KMS-11 (cell line): Measurements from ENCODE around the gene COA1.
A peak's percentile ranks its signal among the peaks of the same experiment; 100 is the strongest.

Source experiments
- H2AFZ ChIP-seq: fragments of 200-600 bp; sonication (generic); 2 replicates; pipeline ENCODE4 v1.6.1; 2016; ENCODE audit warnings: antibody characterized with exemption, mixed run types, low read depth
- H3K27ac ChIP-seq: fragments of 200-600 bp; sonication (generic); 2 replicates; pipeline ENCODE4 v1.6.1; 2016; ENCODE audit warnings: mild to moderate bottlenecking, mixed run types
- H3K27me3 ChIP-seq: fragments of 200-600 bp; sonication (generic); 2 replicates; pipeline ENCODE4 v1.6.1; 2017; ENCODE audit warnings: mild to moderate bottlenecking, low read depth, mixed run types, moderate library complexity; ENCODE audit not compliant: insufficient read depth
- H3K36me3 ChIP-seq: fragments of 200-600 bp; sonication (generic); 2 replicates; pipeline ENCODE4 v1.6.1; 2017; ENCODE audit warnings: mild to moderate bottlenecking, mixed run types; ENCODE audit not compliant: insufficient read depth
- H3K4me1 ChIP-seq: fragments of 200-600 bp; sonication (generic); 2 replicates; pipeline ENCODE4 v1.6.1; 2016; ENCODE audit warnings: mild to moderate bottlenecking, low read depth, mixed run types; ENCODE audit not compliant: poor library complexity, severe bottlenecking
- H3K4me2 ChIP-seq: fragments of 200-600 bp; sonication (generic); 2 replicates; pipeline ENCODE4 v1.7.0; 2016; ENCODE audit warnings: mild to moderate bottlenecking, mixed run types
- H3K4me3 ChIP-seq: fragments of 200-600 bp; sonication (generic); IDR thresholded peaks from 2 replicates; pipeline ENCODE4 v1.6.1; 2017; ENCODE audit warnings: low read depth, low read length, mixed read lengths; ENCODE audit not compliant: insufficient read depth
- H3K79me2 ChIP-seq: fragments of 200-600 bp; sonication (generic); 2 replicates; pipeline ENCODE4 v1.6.1; 2016; ENCODE audit warnings: low read depth, mixed run types; ENCODE audit not compliant: insufficient read depth
- H3K9ac ChIP-seq: fragments of 200-600 bp; sonication (generic); 2 replicates; pipeline ENCODE4 v1.6.1; 2016; ENCODE audit warnings: mild to moderate bottlenecking, mixed run types
- H4K20me1 ChIP-seq: fragments of 200-600 bp; sonication (generic); 2 replicates; pipeline ENCODE4 v1.6.1; 2016; ENCODE audit warnings: mild to moderate bottlenecking, mixed run types; ENCODE audit not compliant: insufficient read depth
- TF ChIP-seq, protein P1 (sequence below): fragments of 200-600 bp; sonication (generic); conservative IDR thresholded peaks from 2 replicates; pipeline ENCODE4 v1.6.1; 2017; ENCODE audit warnings: low read depth, mild to moderate bottlenecking, antibody characterized with exemption, low read length, moderate library complexity, mixed read lengths

Gene COA1

DNA sequence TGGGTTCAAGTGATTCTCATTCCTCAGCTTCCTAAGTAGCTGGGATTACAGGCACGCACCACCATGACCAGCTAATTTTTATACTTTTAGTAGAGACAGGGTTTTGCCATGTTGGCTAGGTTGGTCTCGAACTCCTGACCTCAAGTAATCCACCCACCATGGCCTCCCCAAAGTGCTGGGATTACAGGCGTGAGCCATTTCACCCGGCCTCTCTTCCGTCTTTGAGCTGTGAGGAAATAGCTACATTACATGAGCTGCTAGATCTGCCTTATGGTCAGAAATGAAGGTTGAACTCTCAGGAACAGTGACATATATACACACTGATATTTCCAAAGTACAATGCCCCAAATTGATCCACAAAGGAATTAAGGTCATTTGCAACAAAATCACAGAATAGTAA, 31.5 kb upstream of the COA1 start:
- Histone ChIP-seq H3K4me3 (no peak overlapping the region), H3K4me2 (no peak overlapping the region), H3K27me3 (no peaks in the 10 kb centered on the region), H3K79me2 (peaks cover 3% of the 10 kb centered on the region; the same call in 1 of the 2 replicates), H2AFZ (no peak overlapping the region), H3K36me3 (no peaks in the 10 kb centered on the region), H4K20me1 (no peaks in the 10 kb centered on the region), H3K9ac (no peak overlapping the region), H3K4me1 (peaks cover 52% of the 10 kb centered on the region), H3K27ac (no peak overlapping the region)
- TF ChIP-seq, protein P1, sequence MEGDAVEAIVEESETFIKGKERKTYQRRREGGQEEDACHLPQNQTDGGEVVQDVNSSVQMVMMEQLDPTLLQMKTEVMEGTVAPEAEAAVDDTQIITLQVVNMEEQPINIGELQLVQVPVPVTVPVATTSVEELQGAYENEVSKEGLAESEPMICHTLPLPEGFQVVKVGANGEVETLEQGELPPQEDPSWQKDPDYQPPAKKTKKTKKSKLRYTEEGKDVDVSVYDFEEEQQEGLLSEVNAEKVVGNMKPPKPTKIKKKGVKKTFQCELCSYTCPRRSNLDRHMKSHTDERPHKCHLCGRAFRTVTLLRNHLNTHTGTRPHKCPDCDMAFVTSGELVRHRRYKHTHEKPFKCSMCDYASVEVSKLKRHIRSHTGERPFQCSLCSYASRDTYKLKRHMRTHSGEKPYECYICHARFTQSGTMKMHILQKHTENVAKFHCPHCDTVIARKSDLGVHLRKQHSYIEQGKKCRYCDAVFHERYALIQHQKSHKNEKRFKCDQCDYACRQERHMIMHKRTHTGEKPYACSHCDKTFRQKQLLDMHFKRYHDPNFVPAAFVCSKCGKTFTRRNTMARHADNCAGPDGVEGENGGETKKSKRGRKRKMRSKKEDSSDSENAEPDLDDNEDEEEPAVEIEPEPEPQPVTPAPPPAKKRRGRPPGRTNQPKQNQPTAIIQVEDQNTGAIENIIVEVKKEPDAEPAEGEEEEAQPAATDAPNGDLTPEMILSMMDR: no peak

DNA sequence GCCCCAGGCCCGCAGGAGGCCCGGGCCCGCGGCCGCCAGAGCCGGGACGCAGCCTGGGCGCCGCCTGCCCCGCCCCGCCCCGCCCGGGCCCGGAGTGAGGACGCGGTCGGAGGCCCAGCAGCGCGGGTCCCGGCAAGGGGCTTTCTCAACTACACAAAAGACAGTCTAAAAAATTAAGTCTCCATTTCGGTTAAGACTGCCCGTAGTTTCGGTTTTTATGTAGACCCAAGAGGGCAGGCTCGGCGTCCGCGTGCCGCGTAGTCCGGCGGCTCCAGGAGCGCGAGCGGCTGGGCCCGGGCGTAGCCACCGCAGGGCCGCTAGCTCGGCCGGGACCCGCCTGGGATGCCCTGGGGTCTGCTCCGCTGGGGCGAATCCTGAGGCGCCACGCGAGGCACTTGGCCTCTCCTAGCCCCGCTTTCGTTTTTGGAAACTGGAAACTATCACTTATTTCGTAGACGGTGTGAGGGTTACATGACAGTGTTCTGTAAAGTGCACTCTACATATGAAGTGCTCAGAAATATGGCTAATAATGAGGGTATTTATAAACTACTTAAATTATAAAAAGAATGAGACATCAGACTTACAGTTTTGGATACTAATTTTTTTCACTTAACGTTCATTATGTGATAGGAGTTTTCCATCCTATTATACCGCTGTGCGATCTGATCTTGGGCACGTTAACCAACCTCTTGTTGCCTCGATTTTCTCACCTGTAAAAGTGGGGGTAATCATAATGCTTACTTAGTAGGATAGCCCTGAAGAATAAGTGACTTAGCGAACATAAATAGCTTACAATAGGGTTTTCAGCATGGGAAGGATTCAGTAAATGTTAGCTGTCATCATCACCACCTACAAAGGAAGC, 29.7 kb upstream of the COA1 start:
- Histone ChIP-seq H3K4me2 (peak overlapping the region; percentile 89), H3K4me3 (no peak overlapping the region), H4K20me1 (no peaks in the 10 kb centered on the region), H3K4me1 (peaks cover 67% of the 10 kb centered on the region), H3K27ac (peak overlapping the region; percentile 44; the same call in 1 of the 2 replicates), H3K36me3 (no peaks in the 10 kb centered on the region), H2AFZ (peak overlapping the region; percentile 95), H3K9ac (peak overlapping the region; percentile 72), H3K27me3 (no peaks in the 10 kb centered on the region), H3K79me2 (no peaks in the 10 kb centered on the region)
- TF ChIP-seq, protein P1: no peak

DNA sequence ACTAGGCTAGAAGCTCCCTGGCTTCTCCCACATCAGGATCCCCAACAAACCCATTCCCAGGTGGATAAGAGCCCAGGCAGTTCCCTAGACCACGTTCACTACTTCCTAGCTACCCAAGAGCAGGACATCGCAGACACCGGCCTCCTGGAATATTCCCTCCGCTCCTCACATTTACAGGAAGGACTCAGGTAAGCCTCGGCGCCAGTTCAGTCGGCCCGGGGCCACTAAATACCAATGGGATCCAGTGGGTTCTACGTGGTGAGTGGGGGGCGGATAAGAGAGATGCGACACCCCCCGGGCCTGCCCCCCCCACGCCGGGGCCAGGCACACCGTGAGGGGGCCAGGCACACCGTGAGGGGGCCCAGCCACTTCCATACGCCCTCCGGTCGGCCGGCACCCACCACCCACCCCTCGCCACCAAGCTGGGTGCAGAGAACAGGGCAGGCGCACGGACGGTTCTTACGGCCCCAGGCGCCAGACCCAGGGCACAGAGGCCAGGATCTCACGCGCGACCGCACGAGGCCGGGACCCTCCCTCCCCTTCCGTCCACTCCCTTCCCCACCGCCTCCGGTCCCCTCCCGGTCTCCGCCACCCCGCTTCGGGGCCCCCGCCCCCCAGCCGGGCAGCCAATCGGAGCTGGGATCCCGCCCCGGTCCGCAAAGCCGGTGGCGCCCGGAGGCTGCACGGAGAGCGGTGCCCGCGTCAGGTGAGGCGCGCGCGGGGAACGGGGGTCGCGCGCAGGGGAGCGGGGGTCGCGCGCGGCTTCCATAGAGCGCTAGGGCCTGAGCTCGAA, 28.9 kb upstream of the COA1 start, which contains the start of gene BLVRA:
BLVRA (plus strand) TSS at position 652 of the 793 bp plus-strand sequence. CDS start 12,479 bp downstream, outside the sequence.
- H4K20me1 ChIP-seq: no peaks in the 10 kb centered on the region
- peak within 1 kb of the TSS; percentile 60; the same call in 1 of the 2 replicates for H3K27ac ChIP-seq
- TF ChIP-seq, protein P1: no peak

DNA sequence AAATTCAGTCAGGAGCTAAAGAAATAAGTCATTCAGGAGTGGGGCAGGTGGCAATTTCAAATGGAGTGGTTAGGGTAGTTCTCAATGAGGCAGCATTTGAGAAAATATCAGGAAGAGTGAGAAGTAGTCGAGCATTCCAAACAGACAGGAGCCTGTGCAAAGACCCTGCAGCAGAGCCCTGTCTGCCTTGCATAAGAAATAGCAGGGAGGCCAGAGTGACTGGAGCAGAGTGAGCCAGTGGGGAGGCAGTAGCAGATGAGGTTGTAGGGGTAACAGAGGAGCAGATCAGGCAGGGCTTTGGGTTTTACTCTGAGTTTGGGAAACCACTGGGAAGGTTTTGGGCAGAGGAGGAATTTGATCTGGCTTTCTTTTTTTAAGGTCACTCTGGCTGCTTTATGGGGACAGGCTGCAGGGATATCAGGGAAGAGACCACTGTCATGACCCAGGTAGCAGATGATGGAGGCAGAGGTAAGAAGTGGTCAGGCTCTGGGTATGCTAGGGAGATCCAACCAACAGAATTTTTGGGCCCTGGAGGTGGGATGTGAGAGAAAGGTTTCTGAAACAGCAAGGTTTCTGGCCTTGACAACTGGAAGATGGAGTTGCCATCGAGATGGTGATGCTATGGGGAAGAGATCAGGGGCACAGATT, 27.9 kb upstream of the COA1 start:
- H3K4me1 ChIP-seq: peaks cover 74% of the 10 kb centered on the region
- no peaks in the 10 kb centered on the region for H3K79me2 ChIP-seq
- no peaks in the 10 kb centered on the region for H4K20me1 ChIP-seq
- H2AFZ ChIP-seq: no peak overlapping the region; the same call in 1 of the 2 replicates
- TF ChIP-seq, protein P1: no peak
- H3K27ac ChIP-seq: peak overlapping the region; percentile 60
- H3K4me2 ChIP-seq: peak overlapping the region; percentile 89
- H3K36me3 ChIP-seq: no peaks in the 10 kb centered on the region
- H3K27me3 ChIP-seq: no peaks in the 10 kb centered on the region
- H3K4me3 ChIP-seq: no peak overlapping the region
- no peak overlapping the region; the same call in 1 of the 2 replicates for H3K9ac ChIP-seq

More for the DNA sequence above, 28.9 kb upstream of the COA1 start, which contains the start of gene BLVRA:
- Histone ChIP-seq H3K4me1 (peaks cover 70% of the 10 kb centered on the region), H3K4me3 (no peak within 1 kb of the TSS), H3K79me2 (no peaks in the 10 kb centered on the region), H3K36me3 (no peaks in the 10 kb centered on the region), H3K4me2 (peak within 1 kb of the TSS; percentile 89), H2AFZ (peak within 1 kb of the TSS; percentile 95), H3K9ac (peak within 1 kb of the TSS; percentile 72), H3K27me3 (no peaks in the 10 kb centered on the region)
